Vagina (tissue), 2 donors: Measurements from ENCODE around the gene DAB1.

Source experiments
- POLR2AphosphoS5 ChIP-seq, 2 donors: sonication (generic); formaldehyde crosslinking; IDR thresholded peaks; one replicate each; pipeline ENCODE4 v1.9.0; 2017; ENCODE audit warnings: antibody characterized with exemption in 2 of 2, mild to moderate bottlenecking in 2 of 2, low read depth in 1 of 2; ENCODE audit not compliant: insufficient read depth in 1 of 2
- TF ChIP-seq, protein P1 (sequence below), 3 experiments: fragments of 450-650 bp in 2 of 3; fragments of 200-600 bp in 1 of 3; sonication (generic) in 1 of 3; IDR thresholded peaks; one replicate each; pipeline ENCODE4 v1.5.1; 2017 to 2019; ENCODE audit warnings: antibody characterized with exemption in 3 of 3, mild to moderate bottlenecking in 2 of 3, moderate library complexity in 2 of 3

DNA sequence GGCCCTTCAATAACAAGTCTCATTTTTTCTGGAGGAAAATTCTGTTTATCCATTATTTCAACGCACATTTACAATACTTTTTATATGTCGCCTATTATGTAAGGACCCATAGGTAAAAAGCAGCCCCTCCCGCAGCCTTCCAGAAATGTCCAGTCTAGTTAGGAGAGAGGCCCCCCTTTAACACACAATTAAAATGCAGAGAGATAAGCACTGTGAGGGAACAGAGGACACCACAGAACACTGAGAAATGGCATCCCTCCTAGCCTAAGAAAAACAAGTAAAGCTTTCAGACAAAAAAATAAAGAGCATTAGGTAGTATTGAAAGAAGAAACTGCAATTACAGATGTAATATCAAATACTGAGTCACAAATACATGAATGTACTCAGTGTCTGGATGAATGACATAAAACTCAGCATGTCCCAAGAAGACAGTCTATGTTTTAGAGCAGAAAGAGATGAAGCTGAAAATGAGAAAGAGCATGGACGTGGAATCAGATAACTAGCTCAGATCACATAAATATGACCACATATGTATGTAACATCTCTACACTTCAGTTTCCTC lies 62.9 kb downstream of the DAB1 start:
- TF ChIP-seq, protein P1, sequence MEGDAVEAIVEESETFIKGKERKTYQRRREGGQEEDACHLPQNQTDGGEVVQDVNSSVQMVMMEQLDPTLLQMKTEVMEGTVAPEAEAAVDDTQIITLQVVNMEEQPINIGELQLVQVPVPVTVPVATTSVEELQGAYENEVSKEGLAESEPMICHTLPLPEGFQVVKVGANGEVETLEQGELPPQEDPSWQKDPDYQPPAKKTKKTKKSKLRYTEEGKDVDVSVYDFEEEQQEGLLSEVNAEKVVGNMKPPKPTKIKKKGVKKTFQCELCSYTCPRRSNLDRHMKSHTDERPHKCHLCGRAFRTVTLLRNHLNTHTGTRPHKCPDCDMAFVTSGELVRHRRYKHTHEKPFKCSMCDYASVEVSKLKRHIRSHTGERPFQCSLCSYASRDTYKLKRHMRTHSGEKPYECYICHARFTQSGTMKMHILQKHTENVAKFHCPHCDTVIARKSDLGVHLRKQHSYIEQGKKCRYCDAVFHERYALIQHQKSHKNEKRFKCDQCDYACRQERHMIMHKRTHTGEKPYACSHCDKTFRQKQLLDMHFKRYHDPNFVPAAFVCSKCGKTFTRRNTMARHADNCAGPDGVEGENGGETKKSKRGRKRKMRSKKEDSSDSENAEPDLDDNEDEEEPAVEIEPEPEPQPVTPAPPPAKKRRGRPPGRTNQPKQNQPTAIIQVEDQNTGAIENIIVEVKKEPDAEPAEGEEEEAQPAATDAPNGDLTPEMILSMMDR (IDR thresholded peaks at IDR 0.05) = no peak
- TF ChIP-seq POLR2AphosphoS5 (IDR thresholded peaks at IDR 0.05; ENCODE audit: insufficient read depth in 1 of 2, low read depth in 1 of 2) = no peak
